ENCODE data around the gene DQX1.

DNA sequence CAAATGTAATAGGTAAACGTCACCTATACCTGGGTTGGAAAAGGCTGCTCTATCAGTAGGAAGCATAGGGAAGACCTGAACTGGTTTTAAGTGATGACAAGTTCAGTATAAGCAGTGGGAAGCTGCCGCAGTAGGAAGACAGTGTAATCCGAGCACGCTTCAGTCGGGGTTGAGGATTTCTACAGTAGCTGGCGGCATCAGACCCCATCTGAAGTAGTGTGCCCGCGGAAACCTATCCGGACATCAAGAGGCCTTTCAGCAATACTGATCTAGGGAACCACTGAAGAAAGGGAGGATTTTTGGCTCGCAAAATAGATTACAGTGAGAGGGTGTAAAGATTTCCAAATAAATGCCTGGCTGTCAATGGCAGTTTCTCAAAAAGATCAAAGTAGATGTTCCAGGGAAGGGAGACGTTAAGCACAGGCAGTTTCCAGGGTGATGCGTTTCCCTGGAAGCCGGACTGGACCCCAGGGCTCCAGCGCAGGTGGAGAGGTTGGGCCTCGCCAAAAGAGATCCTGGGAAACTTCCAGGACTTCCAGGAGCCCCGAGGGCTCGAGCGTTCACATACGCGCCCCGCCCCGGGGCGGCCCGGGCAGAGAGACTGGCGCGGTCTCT, 22.4 kb upstream of the DQX1 start:
- TF ChIP-seq, protein P1, sequence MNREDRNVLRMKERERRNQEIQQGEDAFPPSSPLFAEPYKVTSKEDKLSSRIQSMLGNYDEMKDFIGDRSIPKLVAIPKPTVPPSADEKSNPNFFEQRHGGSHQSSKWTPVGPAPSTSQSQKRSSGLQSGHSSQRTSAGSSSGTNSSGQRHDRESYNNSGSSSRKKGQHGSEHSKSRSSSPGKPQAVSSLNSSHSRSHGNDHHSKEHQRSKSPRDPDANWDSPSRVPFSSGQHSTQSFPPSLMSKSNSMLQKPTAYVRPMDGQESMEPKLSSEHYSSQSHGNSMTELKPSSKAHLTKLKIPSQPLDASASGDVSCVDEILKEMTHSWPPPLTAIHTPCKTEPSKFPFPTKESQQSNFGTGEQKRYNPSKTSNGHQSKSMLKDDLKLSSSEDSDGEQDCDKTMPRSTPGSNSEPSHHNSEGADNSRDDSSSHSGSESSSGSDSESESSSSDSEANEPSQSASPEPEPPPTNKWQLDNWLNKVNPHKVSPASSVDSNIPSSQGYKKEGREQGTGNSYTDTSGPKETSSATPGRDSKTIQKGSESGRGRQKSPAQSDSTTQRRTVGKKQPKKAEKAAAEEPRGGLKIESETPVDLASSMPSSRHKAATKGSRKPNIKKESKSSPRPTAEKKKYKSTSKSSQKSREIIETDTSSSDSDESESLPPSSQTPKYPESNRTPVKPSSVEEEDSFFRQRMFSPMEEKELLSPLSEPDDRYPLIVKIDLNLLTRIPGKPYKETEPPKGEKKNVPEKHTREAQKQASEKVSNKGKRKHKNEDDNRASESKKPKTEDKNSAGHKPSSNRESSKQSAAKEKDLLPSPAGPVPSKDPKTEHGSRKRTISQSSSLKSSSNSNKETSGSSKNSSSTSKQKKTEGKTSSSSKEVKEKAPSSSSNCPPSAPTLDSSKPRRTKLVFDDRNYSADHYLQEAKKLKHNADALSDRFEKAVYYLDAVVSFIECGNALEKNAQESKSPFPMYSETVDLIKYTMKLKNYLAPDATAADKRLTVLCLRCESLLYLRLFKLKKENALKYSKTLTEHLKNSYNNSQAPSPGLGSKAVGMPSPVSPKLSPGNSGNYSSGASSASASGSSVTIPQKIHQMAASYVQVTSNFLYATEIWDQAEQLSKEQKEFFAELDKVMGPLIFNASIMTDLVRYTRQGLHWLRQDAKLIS (CRISPR knock-in tag; IDR thresholded peaks at IDR 0.05; ENCODE audit: borderline replicate concordance), result no peak
- TF ChIP-seq, protein P2, sequence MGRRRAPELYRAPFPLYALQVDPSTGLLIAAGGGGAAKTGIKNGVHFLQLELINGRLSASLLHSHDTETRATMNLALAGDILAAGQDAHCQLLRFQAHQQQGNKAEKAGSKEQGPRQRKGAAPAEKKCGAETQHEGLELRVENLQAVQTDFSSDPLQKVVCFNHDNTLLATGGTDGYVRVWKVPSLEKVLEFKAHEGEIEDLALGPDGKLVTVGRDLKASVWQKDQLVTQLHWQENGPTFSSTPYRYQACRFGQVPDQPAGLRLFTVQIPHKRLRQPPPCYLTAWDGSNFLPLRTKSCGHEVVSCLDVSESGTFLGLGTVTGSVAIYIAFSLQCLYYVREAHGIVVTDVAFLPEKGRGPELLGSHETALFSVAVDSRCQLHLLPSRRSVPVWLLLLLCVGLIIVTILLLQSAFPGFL (CRISPR knock-in tag; IDR thresholded peaks at IDR 0.05; ENCODE audit: borderline replicate concordance), result no peak
- TF ChIP-seq, protein P3, sequence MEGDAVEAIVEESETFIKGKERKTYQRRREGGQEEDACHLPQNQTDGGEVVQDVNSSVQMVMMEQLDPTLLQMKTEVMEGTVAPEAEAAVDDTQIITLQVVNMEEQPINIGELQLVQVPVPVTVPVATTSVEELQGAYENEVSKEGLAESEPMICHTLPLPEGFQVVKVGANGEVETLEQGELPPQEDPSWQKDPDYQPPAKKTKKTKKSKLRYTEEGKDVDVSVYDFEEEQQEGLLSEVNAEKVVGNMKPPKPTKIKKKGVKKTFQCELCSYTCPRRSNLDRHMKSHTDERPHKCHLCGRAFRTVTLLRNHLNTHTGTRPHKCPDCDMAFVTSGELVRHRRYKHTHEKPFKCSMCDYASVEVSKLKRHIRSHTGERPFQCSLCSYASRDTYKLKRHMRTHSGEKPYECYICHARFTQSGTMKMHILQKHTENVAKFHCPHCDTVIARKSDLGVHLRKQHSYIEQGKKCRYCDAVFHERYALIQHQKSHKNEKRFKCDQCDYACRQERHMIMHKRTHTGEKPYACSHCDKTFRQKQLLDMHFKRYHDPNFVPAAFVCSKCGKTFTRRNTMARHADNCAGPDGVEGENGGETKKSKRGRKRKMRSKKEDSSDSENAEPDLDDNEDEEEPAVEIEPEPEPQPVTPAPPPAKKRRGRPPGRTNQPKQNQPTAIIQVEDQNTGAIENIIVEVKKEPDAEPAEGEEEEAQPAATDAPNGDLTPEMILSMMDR (IDR thresholded peaks at IDR 0.05), result no peak
- TF ChIP-seq, protein P4, sequence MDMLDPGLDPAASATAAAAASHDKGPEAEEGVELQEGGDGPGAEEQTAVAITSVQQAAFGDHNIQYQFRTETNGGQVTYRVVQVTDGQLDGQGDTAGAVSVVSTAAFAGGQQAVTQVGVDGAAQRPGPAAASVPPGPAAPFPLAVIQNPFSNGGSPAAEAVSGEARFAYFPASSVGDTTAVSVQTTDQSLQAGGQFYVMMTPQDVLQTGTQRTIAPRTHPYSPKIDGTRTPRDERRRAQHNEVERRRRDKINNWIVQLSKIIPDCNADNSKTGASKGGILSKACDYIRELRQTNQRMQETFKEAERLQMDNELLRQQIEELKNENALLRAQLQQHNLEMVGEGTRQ (CRISPR knock-in tag; IDR thresholded peaks at IDR 0.05), result no peak
- TF ChIP-seq ELF4 (CRISPR knock-in tag; IDR thresholded peaks at IDR 0.05; ENCODE audit: low read depth) (no peak), ESRRA (CRISPR knock-in tag; IDR thresholded peaks at IDR 0.05; ENCODE audit: borderline replicate concordance) (no peak)

Measured in WTC11 (cell line).